HG03159 (cell line): ENCODE data around the gene PAQR3.
"Not testable (repeated sequence)": the region's sequence is repeated elsewhere in the genome, so short reads cannot be mapped to it uniquely, and the experiment has no call there.

Experiments
- ATAC-seq: cut with Tn5 transposase; IDR thresholded peaks from one replicate; pipeline ENCODE4 v1.9.1; 2021; ENCODE audit warnings: mild to moderate bottlenecking, moderate library complexity; ENCODE audit not compliant: unreplicated experiment

Gene PAQR3

DNA sequence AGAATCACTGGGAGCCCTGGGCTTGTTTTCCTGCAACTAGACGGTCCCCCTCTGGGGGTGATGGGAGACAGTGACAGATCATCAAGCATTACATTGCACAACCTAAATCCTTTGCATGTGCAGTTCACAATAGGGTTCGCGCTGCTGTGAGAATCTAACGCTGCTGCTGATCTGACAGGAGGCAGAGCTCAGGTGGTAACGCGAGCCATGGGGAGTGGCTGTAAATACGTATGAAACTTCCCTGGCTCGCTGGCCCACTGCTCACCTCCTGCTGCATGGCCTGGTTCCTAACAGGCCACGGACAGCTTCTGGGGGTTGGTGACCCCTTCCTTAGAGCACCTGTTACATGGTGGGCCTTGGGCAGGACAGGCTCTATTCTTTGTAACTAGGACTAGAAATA is 10.4 kb downstream of the PAQR3 start:
- no peak for ATAC-seq

DNA sequence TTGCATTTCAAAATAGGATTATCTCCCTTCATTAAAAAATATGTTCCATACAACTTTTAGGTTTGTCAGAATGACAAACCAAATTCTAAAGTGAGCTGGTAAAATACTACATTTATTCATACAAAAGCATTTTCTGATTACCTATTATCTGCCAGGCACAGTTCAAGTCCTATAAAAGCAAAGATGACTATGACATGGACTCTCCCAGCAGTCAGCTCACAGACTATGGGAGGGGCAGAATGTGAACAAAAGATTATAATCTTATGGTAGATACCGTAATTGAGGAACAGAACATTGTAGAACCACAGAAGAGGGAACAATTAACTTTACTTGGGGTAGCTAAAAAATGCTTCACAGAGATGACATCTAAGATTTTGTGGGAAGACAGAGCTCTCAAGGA is 12.4 kb downstream of the PAQR3 start:
- ATAC-seq = no peak

DNA sequence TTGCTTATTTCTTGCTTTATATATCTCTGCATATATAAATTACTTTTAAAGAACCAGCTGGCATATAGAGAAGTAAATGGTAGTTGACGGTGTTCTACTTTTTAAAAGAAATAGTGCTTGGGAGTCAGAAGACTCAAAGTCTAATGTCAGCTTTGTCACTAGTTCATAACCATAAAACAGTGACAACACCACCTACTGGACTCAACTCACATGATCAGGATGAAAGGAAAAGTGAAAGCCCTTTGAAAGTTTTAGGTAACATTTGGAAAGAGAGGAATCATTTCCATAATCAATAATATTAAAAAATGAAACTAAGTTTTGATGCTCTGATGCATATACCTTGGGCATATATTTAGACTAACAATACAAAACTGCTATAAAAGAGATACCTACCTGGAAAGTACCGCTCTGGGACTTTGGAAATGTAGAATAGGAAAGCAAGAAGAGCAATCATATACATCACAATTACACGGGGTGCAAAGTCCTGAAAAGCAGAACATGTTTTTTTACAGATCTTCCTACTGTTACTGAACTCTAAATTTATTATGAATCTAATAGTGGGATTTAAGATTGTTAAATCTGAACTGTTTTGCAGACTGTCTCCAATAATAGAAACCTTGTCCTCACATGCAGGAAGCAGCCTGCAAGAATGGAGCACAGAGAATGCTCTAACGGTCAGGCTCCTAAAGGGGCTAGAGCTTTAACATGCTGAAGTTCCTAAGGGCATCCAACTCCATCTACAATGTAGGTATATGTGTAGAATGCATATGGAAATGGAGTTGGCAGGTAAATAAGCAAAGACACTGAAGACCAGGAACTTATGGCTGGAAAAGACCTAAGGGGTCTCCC is 15.6 kb downstream of the PAQR3 start:
- peak; percentile 56 for ATAC-seq

DNA sequence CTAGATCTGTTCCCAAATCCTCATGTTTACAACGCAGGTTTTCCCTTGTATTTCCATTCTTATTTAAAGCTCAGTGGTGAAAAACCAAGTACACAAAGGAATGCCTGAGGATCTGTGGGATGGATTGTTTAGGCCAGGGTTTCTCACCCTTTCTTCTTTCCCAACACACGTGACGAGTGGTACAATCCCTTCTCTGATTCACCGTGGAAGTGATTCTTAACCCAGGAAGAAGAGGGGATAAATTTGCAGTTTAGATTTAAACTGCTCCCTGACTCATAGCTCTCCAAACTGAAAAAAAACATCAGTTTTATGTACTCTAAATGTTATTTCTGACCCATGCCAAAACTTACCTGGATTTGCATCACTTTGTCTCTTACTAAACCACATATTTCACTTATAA is 17.0 kb downstream of the PAQR3 start:
- no peak for ATAC-seq

DNA sequence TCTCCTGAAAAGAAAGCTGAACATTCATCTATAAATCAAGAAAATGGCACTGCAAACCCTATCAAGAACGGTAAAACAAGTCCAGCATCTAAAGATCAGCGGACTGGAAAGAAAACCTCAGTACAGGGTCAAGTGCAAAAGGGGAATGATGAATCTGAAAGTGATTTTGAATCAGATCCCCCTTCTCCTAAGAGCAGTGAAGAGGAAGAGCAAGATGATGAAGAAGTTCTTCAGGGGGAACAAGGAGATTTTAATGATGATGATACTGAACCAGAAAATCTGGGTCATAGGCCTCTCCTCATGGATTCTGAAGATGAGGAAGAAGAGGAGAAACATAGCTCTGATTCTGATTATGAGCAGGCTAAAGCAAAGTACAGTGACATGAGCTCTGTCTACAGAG is 28.6 kb downstream of the PAQR3 start:
- no peak for ATAC-seq

DNA sequence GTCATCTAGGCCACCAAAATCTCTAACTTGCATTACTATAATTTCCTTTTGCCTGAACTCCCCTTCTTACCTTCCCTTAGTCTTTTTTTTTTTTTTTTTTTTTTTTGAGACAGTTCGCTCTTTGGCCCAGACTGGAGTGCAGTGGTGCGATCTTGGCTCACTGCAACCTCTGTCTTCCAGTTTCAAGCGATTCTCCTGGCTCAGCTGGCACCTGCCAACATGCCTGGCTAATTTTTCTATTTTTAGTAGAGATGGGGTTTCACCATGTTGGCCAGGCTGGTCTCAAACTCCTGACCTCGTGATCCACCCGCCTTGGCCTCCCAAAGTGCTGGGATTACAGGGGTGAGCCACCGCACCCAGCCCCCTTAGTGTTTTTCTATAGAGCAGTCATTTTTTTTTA is 30.3 kb downstream of the PAQR3 start:
- ATAC-seq = not testable (repeated sequence)

DNA sequence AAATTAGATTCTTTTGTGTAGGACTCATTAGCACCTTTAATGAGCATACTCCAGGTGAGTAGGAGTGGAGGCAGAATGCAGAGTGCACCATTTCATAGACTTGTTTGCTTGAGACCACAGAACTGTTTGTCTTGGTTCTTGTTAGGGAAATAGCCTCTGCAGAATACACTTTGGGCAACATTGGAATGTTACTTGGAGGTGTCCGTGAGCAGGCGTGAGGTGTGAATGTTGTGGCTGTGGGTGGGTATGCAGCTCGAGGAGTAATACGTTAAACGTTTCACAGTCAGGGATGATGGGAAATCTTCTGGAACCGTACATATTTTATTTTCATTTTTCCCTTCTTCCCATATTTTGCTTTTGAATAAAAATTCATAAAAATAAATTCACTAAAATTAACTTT is 31.6 kb downstream of the PAQR3 start:
- ATAC-seq = no peak

DNA sequence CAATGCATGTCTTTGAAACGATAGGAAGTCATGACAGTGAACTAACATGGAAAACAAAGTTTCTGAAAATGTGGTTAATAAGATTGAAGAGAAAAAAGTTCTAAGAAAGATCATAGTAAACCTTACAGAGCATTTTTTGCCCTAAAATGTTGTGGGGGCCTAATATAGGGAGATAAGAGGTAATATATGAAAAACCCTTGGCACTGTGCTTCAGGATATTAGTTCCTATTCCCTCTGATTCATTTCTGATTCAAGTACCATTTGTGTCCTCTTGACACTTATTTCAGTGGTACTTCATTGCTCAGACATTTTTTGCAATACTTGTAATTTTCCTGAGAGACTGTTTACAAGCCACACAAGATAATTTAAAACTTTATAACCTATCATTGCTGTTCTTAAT is 35.1 kb downstream of the PAQR3 start:
- no peak for ATAC-seq

DNA sequence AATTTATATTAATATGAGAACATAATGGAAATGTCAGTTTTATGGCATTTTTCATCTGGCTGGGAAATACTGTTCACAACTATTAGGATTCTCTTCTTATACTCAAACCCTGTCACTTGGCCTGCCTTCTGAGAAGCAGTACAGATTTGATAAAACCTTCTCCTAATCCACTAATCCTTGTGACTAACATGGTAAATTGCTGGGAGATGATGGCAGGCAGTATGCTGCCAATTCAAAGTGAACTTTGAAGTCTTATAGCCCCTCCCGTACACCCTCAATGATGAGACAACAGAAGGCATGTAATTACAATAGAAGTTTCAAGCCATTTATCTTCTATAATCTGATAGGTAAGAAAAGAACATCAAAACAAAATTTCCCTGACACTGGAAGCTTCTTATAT is 36.9 kb downstream of the PAQR3 start:
- no peak for ATAC-seq

DNA sequence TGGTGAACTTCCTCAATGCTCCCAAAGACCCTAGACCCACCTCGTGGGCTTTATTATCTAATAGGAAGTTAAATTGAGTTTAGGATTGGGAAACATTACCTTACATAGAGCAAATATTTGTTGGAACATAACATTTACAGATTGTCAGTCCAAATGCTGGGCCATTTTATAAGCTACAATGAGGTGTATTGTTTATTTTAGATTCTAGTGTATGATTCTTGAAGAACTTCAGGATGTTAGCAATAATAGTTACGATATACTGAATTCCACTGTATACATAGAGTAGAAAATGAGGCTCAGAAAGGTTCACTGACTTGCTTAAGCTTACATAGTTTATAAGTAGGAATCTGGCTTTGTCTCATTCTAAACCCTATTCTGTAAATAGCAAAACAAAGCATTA is 37.4 kb downstream of the PAQR3 start:
- ATAC-seq = no peak

DNA sequence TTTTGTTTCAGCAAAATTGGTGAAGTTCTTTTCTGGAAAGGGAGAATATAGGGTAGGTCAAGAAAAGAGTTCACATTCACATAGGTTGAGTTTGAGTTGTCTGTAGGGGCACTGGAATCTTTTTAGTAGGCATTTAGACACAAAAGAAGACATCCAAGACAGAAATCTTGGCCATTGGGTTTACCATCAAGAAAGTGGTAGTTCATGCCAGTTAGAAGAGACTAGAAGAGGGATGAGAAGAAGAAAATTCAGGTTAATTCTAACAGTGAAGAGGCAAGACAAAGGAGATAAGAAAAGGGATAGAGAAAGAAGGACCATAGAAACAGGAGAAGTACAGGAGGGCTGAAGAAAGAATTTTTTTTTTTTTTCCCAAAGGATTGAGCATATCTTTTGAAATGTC is 39.9 kb downstream of the PAQR3 start:
- ATAC-seq = no peak

DNA sequence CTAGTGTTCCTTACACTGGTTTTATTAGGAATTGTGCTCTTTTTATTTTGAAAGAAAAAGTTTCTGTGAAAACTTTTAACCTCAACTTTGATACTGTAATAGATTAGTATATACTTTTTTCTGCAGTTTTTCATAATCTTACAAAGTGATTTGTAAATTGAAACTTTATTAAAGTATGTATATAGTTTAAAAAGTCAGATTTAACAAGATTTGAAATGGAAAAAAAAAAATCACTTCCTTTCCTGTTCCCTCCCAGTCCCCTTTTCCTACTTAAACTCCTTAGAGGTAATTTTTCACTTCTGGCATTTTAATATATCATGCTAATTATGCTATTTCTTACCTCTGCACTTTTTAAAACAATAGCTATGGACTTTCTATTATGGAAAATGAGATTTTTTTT is 49.3 kb downstream of the PAQR3 start:
- no peak for ATAC-seq

DNA sequence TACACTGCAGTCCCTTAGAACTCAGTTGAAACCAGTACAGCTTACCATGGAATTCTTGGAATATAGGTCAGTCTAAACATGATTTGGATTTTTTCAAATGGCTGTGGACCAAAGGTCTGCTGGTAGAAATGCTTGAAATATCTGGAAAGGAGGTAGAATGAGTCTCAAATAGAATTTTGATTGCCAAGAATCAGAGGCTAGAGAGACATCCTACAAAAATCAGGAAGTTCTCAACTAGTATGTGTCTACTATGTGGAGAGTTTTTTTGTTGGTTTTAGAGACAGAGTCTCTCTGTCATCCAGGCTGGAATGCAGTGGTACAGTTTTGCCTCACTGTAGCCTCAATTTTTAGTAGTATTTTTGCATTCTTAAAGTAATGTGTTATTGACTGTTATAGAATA is 53.6 kb downstream of the PAQR3 start:
- no peak for ATAC-seq

DNA sequence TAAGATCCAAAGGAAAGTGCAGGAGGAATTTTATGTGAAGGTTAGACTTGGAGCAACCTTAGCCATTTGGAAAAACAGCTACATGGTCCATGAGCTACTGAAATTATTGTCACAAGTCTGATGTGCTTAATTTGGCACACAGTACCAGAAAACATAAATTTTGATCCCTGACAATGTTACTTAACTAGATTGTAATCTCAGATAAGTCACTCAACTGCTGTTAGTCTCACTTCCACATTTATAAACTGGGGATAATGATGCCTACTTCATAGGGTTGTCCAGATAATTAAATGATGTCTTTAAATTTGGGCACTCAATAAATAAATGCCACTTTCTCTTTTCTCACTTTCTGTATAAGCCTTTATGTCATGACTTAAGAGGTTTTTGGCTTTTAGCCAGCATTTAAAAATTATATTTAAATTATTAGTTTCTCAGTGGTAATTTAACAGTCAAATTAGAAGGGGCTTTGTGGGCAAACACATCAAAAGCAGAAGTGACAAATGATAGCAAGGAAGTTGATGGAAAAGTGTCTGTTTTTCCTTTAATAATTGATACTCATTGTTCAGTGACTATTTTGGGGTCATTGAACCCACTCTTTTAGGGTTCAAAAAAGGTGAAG is 58.3 kb downstream of the PAQR3 start:
- no peak for ATAC-seq

DNA sequence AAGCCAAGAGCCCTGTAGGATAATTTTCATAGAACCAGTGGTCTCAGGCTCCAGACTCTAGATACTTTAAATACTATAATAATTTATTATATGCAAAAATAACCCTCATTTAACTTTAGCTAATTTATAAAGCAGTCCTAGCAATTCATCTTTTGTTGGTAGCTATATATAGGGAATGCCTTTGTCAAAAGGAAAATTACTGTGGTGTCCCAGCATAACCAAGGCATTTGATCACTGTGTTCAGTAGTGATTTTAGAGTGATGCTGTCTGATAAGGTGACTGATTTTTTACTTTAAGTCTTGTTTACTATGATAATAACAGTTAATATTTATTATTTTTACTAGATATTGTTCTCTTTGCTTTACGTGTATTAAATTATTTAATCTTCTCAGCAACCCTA is 61.2 kb downstream of the PAQR3 start:
- ATAC-seq = no peak

DNA sequence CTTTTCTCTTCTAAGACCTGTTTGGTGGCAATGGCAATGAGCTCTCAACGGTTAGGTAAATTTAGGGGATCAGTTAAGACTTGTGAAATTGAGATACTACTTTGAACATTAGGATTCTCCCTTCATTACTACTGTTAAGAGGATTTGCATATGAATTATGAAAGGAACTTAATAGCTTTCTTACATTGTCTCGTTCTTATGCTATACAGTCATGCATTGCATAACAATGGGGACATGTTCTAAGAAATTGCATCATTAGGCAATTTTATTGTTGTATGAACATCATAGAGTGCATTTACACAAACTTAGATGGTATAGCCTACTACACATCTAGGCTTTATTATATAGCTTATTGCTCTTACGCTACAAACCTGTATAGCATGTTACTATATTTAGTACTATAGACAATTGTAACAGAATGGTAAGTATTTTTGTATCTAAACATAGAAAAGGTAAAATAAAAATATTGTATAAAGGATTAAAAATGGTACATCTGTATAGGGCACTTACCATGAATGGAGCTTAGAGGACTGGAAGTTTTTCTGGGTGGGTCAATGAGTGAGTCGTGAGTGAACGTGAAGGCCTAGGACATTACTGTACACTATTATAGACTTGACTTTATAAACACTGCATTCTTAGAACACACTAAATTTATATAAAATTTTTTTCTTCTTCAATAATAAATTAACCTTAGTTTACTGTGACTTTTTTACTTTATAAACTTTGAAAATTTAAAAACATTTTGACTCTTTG is 62.5 kb downstream of the PAQR3 start:
- ATAC-seq = no peak

DNA sequence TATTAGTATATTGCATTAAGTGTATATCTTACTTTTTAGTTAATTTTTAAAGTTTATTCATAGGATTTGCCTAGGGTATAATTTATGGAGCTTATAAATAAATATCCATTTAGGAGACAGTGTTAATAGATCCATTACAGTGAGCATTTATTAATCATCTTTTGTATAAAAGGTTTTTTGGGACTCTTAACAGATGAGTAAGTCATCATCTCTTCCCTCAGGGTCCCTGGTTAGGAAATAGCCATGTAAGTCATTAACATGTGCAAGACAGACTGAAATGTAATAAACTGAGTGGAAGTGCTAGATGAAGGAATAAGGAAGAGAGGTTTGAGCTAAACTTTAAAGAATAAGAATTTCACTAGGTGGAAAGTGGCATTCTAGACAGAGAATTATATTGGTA is 69.2 kb downstream of the PAQR3 start:
- no peak for ATAC-seq

DNA sequence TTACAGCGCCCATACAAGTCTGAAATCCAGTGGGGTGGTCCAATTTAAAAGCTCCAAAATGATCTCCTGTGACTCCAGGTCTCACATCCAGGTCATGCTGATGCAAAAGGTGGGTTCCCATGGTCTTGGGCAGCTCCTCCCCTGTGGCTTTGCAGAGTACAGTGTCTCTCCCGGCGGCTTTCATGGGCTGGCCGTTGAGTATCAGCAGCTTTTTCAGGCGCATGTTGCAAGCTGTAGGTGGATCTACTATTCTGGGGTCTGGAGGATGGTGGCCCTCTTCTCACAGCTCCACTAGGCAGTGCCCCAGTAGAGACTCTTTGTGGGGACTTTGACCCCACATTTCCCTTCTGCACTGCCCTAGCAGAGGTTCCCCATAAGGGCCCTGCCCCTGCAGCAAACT is 70.5 kb downstream of the PAQR3 start:
- ATAC-seq = not testable (repeated sequence)

DNA sequence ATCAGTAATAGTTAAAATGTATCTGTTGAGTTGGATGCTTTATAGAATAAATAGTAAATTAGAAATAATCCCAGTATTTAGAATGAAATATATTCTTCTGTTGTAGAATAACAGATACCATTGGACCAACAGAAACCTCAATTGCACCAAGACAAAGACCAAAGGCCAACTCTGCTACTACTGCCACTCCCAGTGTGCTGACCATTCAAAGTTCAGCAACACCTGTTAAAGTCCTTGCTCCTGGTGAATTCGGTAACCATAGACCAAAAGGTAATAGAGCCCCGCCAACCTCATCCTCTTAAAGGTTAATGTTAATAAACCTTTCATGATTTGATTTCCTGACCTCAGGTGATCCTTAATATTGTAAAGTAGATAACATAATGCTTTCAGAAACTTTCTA is 73.8 kb downstream of the PAQR3 start:
- no peak for ATAC-seq

DNA sequence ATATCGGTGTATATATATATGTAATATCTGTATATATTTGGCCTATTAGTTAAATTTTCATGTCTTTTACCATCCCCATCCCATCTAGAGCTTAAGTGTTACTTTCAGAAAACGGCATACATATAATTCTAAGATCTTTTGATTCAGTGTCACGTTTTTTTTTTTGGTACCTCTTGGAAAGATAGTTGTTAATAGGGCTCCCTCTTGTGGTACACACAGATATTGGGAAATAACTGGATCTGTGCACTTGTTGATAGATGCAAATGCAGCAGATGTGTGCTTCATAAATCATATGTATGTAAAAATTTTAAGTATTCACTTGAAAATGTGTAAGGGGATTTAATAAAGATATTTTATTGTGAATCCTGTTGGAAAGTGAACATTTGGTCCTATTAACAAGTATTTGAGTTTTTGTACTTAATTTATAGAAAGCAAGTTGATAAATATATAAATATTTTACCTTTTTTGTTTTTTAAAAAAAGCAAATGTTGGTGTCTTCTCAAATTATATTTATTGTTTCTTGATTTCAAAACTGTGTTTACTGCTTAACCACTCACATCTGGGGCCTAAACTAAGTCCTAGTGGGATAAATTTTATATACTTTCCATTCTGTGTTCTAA is 74.7 kb downstream of the PAQR3 start:
- ATAC-seq = peak; percentile 71

DNA sequence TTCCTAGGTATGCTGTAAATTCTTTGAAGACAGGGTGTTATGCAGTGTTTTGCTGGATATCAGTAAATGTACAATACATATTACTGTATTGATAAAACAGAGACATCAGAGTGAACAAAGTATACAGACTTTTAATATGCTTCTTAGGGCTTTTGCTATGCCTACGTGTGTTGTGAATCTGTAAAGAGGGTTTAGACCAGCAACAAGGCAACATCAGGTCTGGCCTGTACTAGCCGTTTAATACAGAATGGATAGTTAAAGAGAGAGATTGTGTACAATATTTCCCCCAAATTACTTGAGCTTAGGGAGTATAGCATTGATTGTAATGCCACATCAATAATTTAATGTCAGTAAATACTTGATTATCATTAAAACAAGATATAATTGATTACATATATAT is 75.2 kb downstream of the PAQR3 start:
- no peak for ATAC-seq
